HL-60 (cell line): ENCODE measurements around the gene PDRG1.

Experiments
- SPI1 ChIP-seq: IDR thresholded peaks from 2 replicates; pipeline ENCODE4 v1.6.1; 2012; ENCODE audit warnings: low read depth, mild to moderate bottlenecking, borderline replicate concordance
- TF ChIP-seq, protein P1 (sequence below): IDR thresholded peaks from one replicate; pipeline ENCODE4 v1.5.1; 2011; ENCODE audit warnings: low read length, control low read depth, inconsistent platforms; ENCODE audit not compliant: insufficient read depth
- TF ChIP-seq, protein P2 (sequence below): IDR thresholded peaks from 2 replicates; pipeline ENCODE4 v1.6.1; 2012; ENCODE audit warnings: low read depth; ENCODE audit not compliant: insufficient replicate concordance

DNA sequence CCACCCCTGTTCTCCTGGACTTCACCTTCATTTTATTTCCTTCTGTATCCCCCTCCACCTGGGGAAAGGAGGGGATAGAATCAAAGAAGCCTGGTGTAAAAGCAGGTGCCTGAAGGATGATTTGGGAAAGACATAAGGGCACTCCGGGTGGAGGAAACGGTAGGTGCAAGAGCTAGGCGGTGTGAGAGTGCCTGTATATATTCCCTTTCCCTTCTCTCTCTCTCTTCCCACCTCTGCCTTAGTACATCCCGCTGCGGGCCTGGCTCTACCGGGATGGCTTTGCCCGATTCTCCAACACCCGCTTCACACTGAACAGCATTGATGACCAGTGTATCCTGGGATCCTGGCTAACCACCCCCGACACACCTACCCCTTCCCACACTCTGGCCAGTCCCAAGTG, 26.2 kb downstream of the PDRG1 start:
- TF ChIP-seq, protein P1, sequence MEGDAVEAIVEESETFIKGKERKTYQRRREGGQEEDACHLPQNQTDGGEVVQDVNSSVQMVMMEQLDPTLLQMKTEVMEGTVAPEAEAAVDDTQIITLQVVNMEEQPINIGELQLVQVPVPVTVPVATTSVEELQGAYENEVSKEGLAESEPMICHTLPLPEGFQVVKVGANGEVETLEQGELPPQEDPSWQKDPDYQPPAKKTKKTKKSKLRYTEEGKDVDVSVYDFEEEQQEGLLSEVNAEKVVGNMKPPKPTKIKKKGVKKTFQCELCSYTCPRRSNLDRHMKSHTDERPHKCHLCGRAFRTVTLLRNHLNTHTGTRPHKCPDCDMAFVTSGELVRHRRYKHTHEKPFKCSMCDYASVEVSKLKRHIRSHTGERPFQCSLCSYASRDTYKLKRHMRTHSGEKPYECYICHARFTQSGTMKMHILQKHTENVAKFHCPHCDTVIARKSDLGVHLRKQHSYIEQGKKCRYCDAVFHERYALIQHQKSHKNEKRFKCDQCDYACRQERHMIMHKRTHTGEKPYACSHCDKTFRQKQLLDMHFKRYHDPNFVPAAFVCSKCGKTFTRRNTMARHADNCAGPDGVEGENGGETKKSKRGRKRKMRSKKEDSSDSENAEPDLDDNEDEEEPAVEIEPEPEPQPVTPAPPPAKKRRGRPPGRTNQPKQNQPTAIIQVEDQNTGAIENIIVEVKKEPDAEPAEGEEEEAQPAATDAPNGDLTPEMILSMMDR: no peak
- TF ChIP-seq, protein P2, sequence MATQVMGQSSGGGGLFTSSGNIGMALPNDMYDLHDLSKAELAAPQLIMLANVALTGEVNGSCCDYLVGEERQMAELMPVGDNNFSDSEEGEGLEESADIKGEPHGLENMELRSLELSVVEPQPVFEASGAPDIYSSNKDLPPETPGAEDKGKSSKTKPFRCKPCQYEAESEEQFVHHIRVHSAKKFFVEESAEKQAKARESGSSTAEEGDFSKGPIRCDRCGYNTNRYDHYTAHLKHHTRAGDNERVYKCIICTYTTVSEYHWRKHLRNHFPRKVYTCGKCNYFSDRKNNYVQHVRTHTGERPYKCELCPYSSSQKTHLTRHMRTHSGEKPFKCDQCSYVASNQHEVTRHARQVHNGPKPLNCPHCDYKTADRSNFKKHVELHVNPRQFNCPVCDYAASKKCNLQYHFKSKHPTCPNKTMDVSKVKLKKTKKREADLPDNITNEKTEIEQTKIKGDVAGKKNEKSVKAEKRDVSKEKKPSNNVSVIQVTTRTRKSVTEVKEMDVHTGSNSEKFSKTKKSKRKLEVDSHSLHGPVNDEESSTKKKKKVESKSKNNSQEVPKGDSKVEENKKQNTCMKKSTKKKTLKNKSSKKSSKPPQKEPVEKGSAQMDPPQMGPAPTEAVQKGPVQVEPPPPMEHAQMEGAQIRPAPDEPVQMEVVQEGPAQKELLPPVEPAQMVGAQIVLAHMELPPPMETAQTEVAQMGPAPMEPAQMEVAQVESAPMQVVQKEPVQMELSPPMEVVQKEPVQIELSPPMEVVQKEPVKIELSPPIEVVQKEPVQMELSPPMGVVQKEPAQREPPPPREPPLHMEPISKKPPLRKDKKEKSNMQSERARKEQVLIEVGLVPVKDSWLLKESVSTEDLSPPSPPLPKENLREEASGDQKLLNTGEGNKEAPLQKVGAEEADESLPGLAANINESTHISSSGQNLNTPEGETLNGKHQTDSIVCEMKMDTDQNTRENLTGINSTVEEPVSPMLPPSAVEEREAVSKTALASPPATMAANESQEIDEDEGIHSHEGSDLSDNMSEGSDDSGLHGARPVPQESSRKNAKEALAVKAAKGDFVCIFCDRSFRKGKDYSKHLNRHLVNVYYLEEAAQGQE: no peak
- no peak for TF ChIP-seq SPI1
